ENCODE results near the gene LZTFL1. TPM values are rescaled to one million over a fixed set of nuclear protein-coding genes. Genes with fewer than 3 reads are reported as not detected.
"Not testable (repeated sequence)": the region's sequence is repeated elsewhere in the genome, so short reads cannot be mapped to it uniquely, and the experiment has no call there.

LZTFL1 gene
- total and polyA plus RNA-seq, 4 donors, result 3.4 to 11.8 (median 5.7) TPM

DNA sequence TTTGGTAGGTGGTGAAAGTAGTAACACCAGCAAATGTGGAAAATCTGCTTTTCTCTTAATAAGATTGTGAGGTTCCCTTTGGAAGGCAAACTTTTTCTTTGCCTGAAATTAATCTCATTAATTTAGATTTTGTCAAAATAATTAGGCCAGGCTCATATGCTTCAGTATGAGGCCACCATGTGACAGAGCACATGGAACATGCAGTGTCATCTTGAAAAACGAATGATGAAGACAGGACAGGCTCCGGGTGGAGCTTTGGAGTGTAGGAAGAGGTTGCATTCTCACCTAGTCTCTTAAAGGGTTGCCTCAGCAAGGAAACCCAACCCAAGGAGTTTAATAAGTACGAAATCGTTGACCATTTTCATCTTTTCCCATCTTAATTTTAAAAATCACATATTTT, 18.6 kb upstream of the LZTFL1 start:
- Histone ChIP-seq H3K27ac (ENCODE audit: low read depth in 1 of 2, low read length in 2 of 2) (no peak overlapping the region), H3K9me3 (ENCODE audit: control insufficient read depth in 4 of 4, low read length in 3 of 4) (peaks cover 0 to 3% (median 0%) of the 10 kb centered on the region in 4 donors), H3K4me1 (ENCODE audit: control insufficient read depth in 4 of 4, insufficient read depth in 4 of 4, low read length in 3 of 4) (peaks cover 0 to 33% (median 17%) of the 10 kb centered on the region in 4 donors), H3K4me3 (ENCODE audit: low read depth in 1 of 3, low read length in 3 of 3) (no peak overlapping the region), H3K36me3 (ENCODE audit: control insufficient read depth in 4 of 4, insufficient read depth in 3 of 4, low read depth in 1 of 4, low read length in 3 of 4) (no peaks in the 10 kb centered on the region), H3K27me3 (ENCODE audit: control insufficient read depth in 4 of 4, insufficient read depth in 4 of 4, low read length in 3 of 4) (no peaks in the 10 kb centered on the region), H3K9ac (ENCODE audit: low read depth in 1 of 2, low read length in 2 of 2) (no peak overlapping the region)
- WGBS, result 81% methylated on average over 4 of the region's 4 CpGs
- no peak for DNase-seq (ENCODE audit: low spot score)
- no peak for TF ChIP-seq FOXA1 (IDR thresholded peaks at IDR 0.05)
- TF ChIP-seq RXRA (IDR thresholded peaks at IDR 0.05), result no peak

DNA sequence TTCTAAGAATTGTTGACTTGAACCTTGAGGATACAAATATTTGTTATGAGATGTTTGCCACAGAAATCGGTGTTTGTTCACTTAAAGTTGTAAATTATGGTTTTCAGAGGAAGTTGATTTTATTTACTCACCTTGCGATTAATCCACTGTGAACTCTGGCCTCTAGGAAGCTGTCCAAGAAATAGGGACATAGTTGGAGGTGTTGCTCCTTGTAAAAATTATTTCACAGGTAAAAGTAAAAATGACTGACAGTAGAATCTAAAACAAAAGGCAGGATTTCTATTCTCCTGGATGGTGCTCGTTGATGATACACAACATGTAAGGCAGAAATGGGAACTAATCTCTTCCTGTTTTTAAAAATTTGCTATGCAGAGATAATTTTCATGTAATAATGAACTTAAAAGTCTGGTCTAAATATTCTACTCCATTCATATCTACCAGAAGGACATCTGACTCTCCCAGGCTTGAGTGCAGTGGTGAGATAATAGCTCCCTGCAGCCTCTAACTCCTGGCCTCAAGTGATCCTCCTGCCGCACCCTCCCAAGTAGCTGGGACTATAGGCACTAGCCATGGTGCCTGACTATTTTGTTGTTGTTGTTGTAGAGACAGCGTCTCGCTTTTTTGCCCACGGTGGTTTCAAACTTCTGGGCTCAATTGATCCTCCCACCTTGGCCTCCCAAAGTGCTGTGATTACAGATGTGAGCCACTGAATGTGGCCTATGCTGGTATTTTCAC, 17.1 kb upstream of the LZTFL1 start:
- Histone ChIP-seq H3K27me3 (ENCODE audit: control insufficient read depth in 4 of 4, insufficient read depth in 4 of 4, low read length in 3 of 4) (no peaks in the 10 kb centered on the region), H3K4me3 (ENCODE audit: low read depth in 1 of 3, low read length in 3 of 3) (no peak overlapping the region), H3K4me1 (ENCODE audit: control insufficient read depth in 4 of 4, insufficient read depth in 4 of 4, low read length in 3 of 4) (peaks cover 0 to 33% (median 17%) of the 10 kb centered on the region in 4 donors), H3K9ac (ENCODE audit: low read depth in 1 of 2, low read length in 2 of 2) (no peak overlapping the region), H3K36me3 (ENCODE audit: control insufficient read depth in 4 of 4, insufficient read depth in 3 of 4, low read depth in 1 of 4, low read length in 3 of 4) (no peaks in the 10 kb centered on the region), H3K27ac (ENCODE audit: low read depth in 1 of 2, low read length in 2 of 2) (no peak overlapping the region), H3K9me3 (ENCODE audit: control insufficient read depth in 4 of 4, low read length in 3 of 4) (peaks cover 0 to 3% (median 0%) of the 10 kb centered on the region in 4 donors)
- WGBS, result 67% methylated on average over 7 of the region's 7 CpGs
- peak; percentile 70 for DNase-seq (ENCODE audit: low spot score)
- TF ChIP-seq RXRA (IDR thresholded peaks at IDR 0.05) (peak in 1 of 2 donors; percentile 6), JUND (IDR thresholded peaks at IDR 0.05) (no peak), EGR1 (IDR thresholded peaks at IDR 0.05; ENCODE audit: low read depth in 2 of 2) (no peak), TAF1 (conservative IDR thresholded peaks at IDR 0.05) (no peak), FOXA1 (IDR thresholded peaks at IDR 0.05) (no peak), HNF4A (conservative IDR thresholded peaks at IDR 0.05) (peak; percentile 37 to 39), NR2F2 (IDR thresholded peaks at IDR 0.05) (no peak), SP1 (IDR thresholded peaks at IDR 0.05) (no peak)
- TF ChIP-seq, protein P1, sequence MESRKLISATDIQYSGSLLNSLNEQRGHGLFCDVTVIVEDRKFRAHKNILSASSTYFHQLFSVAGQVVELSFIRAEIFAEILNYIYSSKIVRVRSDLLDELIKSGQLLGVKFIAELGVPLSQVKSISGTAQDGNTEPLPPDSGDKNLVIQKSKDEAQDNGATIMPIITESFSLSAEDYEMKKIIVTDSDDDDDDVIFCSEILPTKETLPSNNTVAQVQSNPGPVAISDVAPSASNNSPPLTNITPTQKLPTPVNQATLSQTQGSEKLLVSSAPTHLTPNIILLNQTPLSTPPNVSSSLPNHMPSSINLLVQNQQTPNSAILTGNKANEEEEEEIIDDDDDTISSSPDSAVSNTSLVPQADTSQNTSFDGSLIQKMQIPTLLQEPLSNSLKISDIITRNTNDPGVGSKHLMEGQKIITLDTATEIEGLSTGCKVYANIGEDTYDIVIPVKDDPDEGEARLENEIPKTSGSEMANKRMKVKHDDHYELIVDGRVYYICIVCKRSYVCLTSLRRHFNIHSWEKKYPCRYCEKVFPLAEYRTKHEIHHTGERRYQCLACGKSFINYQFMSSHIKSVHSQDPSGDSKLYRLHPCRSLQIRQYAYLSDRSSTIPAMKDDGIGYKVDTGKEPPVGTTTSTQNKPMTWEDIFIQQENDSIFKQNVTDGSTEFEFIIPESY (IDR thresholded peaks at IDR 0.05), result no peak

GRCh38 chr3:45857024-45857423, 15.1 kb upstream of the LZTFL1 start:
- not testable (repeated sequence) for DNase-seq (ENCODE audit: low spot score); H3K4me3 ChIP-seq (ENCODE audit: low read depth in 1 of 3, low read length in 3 of 3); H3K27ac ChIP-seq (ENCODE audit: low read depth in 1 of 2, low read length in 2 of 2); H3K36me3 ChIP-seq (ENCODE audit: control insufficient read depth in 4 of 4, insufficient read depth in 3 of 4, low read depth in 1 of 4, low read length in 3 of 4); H3K27me3 ChIP-seq (ENCODE audit: control insufficient read depth in 4 of 4, insufficient read depth in 4 of 4, low read length in 3 of 4); H3K9ac ChIP-seq (ENCODE audit: low read depth in 1 of 2, low read length in 2 of 2); H3K9me3 ChIP-seq (ENCODE audit: control insufficient read depth in 4 of 4, low read length in 3 of 4)
- peaks cover 0 to 31% (median 16%) of the 10 kb centered on the region in 4 donors for H3K4me1 ChIP-seq (ENCODE audit: control insufficient read depth in 4 of 4, insufficient read depth in 4 of 4, low read length in 3 of 4)
- 92% methylated on average over 2 of the region's 2 CpGs for WGBS

GRCh38 chr3:45856323-45856722, 14.4 kb upstream of the LZTFL1 start:
- H3K4me1 ChIP-seq (ENCODE audit: control insufficient read depth in 4 of 4, insufficient read depth in 4 of 4, low read length in 3 of 4), result peaks cover 0 to 24% (median 11%) of the 10 kb centered on the region in 4 donors
- 92% methylated on average over 1 of the region's 1 CpG for WGBS
- not testable (repeated sequence) for H3K4me3 ChIP-seq (ENCODE audit: low read depth in 1 of 3, low read length in 3 of 3); H3K36me3 ChIP-seq (ENCODE audit: control insufficient read depth in 4 of 4, insufficient read depth in 3 of 4, low read depth in 1 of 4, low read length in 3 of 4); H3K9ac ChIP-seq (ENCODE audit: low read depth in 1 of 2, low read length in 2 of 2); DNase-seq (ENCODE audit: low spot score); H3K27ac ChIP-seq (ENCODE audit: low read depth in 1 of 2, low read length in 2 of 2); H3K27me3 ChIP-seq (ENCODE audit: control insufficient read depth in 4 of 4, insufficient read depth in 4 of 4, low read length in 3 of 4); H3K9me3 ChIP-seq (ENCODE audit: control insufficient read depth in 4 of 4, low read length in 3 of 4)
